ENCODE data around the gene DAGLA.

The DAGLA gene

DNA sequence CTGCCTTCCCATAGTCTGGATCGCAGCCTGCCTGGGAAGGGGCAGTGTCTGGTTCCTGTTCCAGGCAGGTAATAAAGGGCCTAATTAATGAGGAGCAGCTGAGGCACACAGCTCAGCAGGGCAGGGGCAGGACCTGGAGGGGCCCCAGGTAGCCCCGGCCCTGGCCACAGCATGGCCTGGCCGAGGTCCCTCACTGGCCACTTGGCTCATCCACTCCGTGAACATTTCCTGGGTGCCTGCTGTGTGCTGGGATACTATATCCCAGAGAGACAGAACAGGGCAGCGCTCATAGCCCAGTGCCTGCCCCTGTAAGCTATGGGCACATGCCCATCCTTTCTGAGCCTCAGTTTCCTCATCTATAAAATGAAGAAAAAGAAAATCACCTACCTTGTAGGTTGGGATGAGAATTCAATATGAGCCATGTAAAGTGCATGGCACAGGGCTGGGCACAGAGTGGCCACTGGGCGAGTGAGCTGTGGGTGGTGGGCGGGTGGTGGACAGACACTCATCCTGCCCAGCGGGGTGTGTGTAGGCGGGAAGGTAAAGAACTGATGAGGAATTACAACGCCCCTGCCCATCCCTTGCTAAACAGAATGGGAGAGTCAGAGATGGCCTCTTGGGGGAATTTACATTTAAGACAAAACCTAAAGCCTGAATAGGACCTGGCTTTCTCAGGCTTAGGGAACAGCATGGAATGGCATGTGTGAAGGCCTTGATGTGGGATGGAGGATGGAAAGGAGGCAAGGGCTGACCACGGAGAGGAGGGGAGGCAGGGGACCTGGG, 81.4 kb downstream of the DAGLA start:
- TF ChIP-seq, protein P1, sequence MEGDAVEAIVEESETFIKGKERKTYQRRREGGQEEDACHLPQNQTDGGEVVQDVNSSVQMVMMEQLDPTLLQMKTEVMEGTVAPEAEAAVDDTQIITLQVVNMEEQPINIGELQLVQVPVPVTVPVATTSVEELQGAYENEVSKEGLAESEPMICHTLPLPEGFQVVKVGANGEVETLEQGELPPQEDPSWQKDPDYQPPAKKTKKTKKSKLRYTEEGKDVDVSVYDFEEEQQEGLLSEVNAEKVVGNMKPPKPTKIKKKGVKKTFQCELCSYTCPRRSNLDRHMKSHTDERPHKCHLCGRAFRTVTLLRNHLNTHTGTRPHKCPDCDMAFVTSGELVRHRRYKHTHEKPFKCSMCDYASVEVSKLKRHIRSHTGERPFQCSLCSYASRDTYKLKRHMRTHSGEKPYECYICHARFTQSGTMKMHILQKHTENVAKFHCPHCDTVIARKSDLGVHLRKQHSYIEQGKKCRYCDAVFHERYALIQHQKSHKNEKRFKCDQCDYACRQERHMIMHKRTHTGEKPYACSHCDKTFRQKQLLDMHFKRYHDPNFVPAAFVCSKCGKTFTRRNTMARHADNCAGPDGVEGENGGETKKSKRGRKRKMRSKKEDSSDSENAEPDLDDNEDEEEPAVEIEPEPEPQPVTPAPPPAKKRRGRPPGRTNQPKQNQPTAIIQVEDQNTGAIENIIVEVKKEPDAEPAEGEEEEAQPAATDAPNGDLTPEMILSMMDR (IDR thresholded peaks at IDR 0.05; ENCODE audit: low read depth, low read length), result no peak
- H3K4me3 ChIP-seq (ENCODE audit: low read depth, low read length), result no peak overlapping the region

DNA sequence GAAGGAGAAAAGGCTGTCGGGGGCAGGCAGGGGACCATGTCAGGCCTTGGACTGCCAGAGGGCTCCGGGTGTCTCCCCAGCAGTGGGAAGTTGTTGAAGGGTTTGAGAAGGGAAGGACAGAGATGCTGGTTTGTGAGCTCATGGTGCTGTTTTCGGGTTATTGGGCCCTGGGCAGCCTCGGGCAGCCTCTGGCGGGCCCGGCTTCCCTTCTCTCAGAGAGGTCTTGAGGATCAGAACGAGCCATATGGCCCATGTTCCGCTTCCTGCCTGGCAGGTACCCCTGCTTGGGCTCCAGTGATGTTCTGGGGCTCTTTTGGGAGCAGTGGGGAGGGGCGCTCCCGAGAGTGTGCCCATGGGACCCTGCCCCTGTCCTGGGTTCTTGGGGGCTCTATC, 82.0 kb downstream of the DAGLA start:
- TF ChIP-seq, protein P1 (IDR thresholded peaks at IDR 0.05; ENCODE audit: low read depth, low read length), result no peak
- no peak overlapping the region for H3K4me3 ChIP-seq (ENCODE audit: low read depth, low read length)

DNA sequence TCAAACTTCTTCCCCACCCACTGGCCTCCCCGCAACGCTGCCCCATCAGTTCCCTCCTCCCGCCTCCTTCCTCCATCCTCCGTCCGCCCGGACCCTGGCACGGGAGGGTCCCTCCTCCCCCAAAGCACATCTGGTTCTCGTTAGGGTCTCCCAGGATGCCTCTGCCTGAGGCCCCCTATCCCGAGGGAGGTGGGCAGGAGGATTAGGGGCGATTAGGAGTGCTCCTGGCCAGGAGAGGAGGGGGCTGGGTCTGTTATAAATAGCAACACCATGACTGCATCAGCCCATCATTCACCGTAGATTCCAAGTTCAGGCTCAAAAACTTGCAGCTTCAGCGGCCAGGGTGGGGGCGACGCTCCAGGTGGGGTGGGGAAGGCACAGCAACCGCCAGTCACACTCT, 82.6 kb downstream of the DAGLA start:
- no peak overlapping the region for H3K4me3 ChIP-seq (ENCODE audit: low read depth, low read length)
- TF ChIP-seq, protein P1 (IDR thresholded peaks at IDR 0.05; ENCODE audit: low read depth, low read length), result no peak

DNA sequence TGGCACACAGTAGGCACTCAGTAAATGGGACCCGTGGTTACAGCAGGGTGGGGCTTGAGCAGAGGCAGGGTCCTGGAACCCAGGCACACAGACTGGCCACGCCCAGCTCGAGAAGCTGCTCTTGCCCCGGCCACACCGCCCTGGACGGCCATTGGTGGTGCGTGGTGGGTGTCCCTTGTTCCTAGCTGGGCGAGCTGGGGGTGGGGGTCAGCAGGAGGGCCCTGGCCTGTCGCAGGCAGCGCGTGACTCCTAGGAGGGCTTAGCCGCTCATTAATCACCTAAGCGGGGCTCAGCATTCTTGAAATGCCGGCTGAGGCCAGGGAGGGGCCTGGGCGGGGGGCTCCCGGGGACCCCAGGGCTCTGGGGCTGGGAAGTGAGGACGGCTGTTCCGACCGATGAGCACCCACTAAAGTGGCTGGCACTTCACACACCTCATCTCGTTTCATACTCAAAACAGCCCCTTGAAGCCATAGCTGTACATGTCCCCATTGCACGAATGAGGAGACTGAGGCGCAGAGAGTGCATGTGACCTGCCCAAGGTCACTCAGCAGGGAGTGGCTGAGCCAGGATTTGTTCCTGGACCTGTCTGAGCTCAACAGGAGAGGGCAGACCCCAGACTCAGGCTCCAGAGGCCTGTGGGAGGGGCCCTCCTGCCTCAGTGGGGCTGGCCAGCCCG, 83.9 kb downstream of the DAGLA start:
- TF ChIP-seq, protein P1 (IDR thresholded peaks at IDR 0.05; ENCODE audit: low read depth, low read length), result no peak

DNA sequence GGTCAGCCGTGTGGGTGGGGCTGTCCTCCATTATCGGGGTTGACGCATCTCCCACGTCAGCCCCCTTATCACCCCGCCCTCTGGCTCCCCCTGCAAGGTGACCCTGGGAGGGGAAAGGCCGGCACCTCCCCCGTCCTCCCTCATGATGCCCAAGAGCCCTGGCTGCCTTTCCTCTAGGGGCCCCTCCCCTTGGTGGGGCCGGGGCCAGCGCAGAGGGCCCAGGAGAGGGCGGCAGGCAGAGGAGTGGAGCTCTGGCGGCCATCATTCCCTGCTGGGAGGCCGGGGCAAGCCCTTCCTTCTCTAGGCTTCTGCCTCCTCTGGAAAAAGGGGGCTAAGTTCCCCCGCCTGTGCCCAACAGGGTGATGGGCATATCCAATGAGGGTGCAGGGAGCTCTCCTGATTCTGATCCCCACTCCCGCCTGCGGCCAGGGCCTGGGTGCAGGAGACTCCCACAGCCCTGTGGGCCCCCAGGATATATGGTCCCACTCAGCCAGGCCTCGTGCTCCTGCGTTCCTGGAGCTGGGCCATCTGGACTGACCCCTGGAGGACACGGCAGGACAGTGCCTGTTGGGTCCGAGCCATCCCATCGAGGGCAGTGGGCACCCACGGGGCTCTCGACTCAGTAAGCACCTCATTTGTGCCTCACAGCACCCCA, 84.5 kb downstream of the DAGLA start:
- TF ChIP-seq, protein P1 (IDR thresholded peaks at IDR 0.05; ENCODE audit: low read depth, low read length), result no peak
- no peak overlapping the region for H3K4me3 ChIP-seq (ENCODE audit: low read depth, low read length)

More for the DNA sequence above, 83.9 kb downstream of the DAGLA start:
- no peak overlapping the region for H3K4me3 ChIP-seq (ENCODE audit: low read depth, low read length)

DNA sequence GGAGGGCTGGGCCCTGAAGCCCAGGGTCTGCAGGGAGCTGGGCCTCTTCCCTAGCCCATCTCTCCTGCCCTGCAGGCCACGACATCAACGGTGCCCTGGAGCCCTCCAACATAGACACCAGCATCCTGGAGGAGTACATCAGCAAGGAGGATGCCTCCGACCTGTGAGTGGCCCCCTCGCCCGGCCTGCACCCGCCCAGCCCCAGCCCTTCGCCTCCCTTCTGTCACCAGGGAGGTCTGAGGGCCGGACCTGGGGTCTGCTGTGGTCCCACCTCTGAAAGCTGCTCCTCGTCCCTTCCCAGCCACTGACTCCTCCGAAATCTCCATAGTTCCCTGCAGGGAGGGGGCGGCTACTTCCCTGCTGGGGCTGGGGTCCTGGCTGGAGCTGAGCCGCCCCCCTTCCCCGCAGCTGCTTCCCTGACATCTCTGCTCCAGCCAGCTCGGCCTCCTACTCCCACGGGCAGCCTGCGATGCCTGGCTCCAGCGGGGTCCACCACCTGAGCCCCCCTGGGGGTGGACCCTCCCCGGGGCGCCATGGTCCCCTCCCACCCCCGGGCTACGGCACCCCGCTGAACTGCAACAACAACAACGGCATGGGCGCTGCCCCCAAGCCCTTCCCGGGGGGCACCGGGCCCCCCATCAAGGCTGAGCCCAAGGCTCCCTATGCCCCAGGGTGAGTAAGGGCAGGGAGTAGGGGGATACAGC, 85.5 kb downstream of the DAGLA start:
- H3K4me3 ChIP-seq (ENCODE audit: low read depth, low read length), result no peak overlapping the region
- TF ChIP-seq, protein P1 (IDR thresholded peaks at IDR 0.05; ENCODE audit: low read depth, low read length), result no peak

Measured in WI38 (cell line).